ENCODE measurements around the gene CDH6.

The CDH6 gene

DNA sequence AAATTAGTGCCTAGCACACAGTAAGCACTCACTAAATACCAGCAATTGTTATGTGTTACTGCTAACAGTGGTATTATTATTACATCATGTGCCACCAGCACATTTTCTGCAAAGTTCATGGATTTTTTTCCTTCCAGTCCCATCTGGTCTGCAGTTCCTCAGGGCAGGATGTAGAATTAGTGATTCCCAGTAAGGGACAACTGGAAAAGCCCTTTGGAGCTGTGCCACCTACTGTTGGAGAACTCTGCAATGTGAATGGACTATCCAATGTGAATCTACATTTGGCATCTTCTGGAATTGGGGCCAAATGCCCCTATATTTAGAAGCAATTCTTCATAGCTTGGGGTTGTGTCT, 154.0 kb downstream of the CDH6 start:
- DNase-seq = no peak
- Histone ChIP-seq H3K9ac (ENCODE audit: low read depth, low read length) (no peak overlapping the region), H3K4me2 (ENCODE audit: insufficient read depth, low read length) (no peak overlapping the region), H4K20me1 (ENCODE audit: insufficient read depth, low read length) (no peaks in the 10 kb centered on the region), H3K4me1 (ENCODE audit: insufficient read depth, low read length) (no peaks in the 10 kb centered on the region), H3K79me2 (ENCODE audit: insufficient read depth, low read length) (no peaks in the 10 kb centered on the region), H3K27ac (ENCODE audit: low read length) (no peak overlapping the region), H3K9me3 (ENCODE audit: insufficient read depth, low read length, severe bottlenecking) (no peaks in the 10 kb centered on the region), H3K4me3 (ENCODE audit: low read depth in 1 of 2, low read length in 2 of 2) (no peak overlapping the region), H3K27me3 (ENCODE audit: insufficient read depth, low read length, poor library complexity) (no peaks in the 10 kb centered on the region), H3K36me3 (ENCODE audit: insufficient read depth, low read length) (no peaks in the 10 kb centered on the region), H2AFZ (ENCODE audit: low read depth, low read length) (no peak overlapping the region)
- ATAC-seq (ENCODE audit: insufficient read depth, low read depth) = no peak
- no peak for TF ChIP-seq EZH2 (IDR thresholded peaks at IDR 0.05; ENCODE audit: borderline replicate concordance, low read depth, low read length, severe bottlenecking)
- TF ChIP-seq, protein P1, sequence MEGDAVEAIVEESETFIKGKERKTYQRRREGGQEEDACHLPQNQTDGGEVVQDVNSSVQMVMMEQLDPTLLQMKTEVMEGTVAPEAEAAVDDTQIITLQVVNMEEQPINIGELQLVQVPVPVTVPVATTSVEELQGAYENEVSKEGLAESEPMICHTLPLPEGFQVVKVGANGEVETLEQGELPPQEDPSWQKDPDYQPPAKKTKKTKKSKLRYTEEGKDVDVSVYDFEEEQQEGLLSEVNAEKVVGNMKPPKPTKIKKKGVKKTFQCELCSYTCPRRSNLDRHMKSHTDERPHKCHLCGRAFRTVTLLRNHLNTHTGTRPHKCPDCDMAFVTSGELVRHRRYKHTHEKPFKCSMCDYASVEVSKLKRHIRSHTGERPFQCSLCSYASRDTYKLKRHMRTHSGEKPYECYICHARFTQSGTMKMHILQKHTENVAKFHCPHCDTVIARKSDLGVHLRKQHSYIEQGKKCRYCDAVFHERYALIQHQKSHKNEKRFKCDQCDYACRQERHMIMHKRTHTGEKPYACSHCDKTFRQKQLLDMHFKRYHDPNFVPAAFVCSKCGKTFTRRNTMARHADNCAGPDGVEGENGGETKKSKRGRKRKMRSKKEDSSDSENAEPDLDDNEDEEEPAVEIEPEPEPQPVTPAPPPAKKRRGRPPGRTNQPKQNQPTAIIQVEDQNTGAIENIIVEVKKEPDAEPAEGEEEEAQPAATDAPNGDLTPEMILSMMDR (IDR thresholded peaks at IDR 0.05; ENCODE audit: borderline replicate concordance, extremely low read depth, low read length, poor library complexity, severe bottlenecking) = no peak

DNA sequence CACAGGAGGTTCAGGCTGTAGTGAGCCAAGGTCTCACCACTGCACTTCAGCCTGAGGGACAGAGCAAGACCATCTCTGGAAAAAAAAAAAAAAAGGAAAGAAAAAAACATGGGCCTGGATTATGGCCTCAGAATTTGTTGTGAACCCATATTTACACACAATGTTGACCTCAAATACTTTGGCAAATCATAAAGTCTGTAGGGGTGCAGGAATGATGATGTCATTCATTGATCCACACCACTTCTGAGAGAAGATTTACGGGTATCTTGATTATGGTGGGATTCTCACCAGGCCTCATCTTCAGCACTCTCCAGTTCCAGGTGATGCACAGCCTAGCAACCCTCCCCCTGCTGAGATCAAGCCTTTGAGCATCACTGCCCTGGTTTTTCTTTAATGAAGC, 156.9 kb downstream of the CDH6 start:
- Histone ChIP-seq H3K27me3 (ENCODE audit: insufficient read depth, low read length, poor library complexity) (no peaks in the 10 kb centered on the region), H3K9ac (ENCODE audit: low read depth, low read length) (no peak overlapping the region), H2AFZ (ENCODE audit: low read depth, low read length) (no peak overlapping the region), H3K36me3 (ENCODE audit: insufficient read depth, low read length) (no peaks in the 10 kb centered on the region), H3K27ac (ENCODE audit: low read length) (no peak overlapping the region), H3K4me1 (ENCODE audit: insufficient read depth, low read length) (no peaks in the 10 kb centered on the region), H3K9me3 (ENCODE audit: insufficient read depth, low read length, severe bottlenecking) (no peaks in the 10 kb centered on the region), H3K4me3 (ENCODE audit: low read depth in 1 of 2, low read length in 2 of 2) (no peak overlapping the region), H4K20me1 (ENCODE audit: insufficient read depth, low read length) (no peaks in the 10 kb centered on the region), H3K79me2 (ENCODE audit: insufficient read depth, low read length) (no peaks in the 10 kb centered on the region), H3K4me2 (ENCODE audit: insufficient read depth, low read length) (no peak overlapping the region)
- DNase-seq = no peak
- no peak for ATAC-seq (ENCODE audit: insufficient read depth, low read depth)
- TF ChIP-seq, protein P1 (IDR thresholded peaks at IDR 0.05; ENCODE audit: borderline replicate concordance, extremely low read depth, low read length, poor library complexity, severe bottlenecking) = no peak
- TF ChIP-seq EZH2 (IDR thresholded peaks at IDR 0.05; ENCODE audit: borderline replicate concordance, low read depth, low read length, severe bottlenecking) = no peak

DNA sequence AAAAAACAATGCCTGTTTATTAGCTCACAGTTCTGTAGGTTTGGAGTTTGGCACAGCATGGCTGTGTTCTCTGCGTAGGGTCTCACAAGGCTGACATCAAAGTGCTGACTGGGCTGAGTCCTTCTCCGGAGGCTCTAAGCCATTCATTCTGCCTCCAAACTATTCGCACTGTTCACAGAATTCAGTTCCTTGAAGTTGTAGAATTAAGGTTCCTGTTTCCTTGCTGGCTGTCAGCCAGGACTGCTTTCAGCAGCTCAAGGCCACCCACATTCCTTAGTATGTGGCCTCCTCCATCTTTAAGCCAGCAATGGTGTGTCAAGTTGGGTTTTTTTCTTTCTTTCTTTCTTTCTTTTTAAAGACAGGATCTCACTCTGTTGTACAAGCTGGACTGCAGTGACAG, 161.9 kb downstream of the CDH6 start:
- Histone ChIP-seq H3K27ac (ENCODE audit: low read length) (no peak overlapping the region), H2AFZ (ENCODE audit: low read depth, low read length) (no peak overlapping the region), H4K20me1 (ENCODE audit: insufficient read depth, low read length) (no peaks in the 10 kb centered on the region), H3K9ac (ENCODE audit: low read depth, low read length) (no peak overlapping the region), H3K4me2 (ENCODE audit: insufficient read depth, low read length) (no peak overlapping the region), H3K27me3 (ENCODE audit: insufficient read depth, low read length, poor library complexity) (no peaks in the 10 kb centered on the region), H3K9me3 (ENCODE audit: insufficient read depth, low read length, severe bottlenecking) (no peaks in the 10 kb centered on the region), H3K4me3 (ENCODE audit: low read depth in 1 of 2, low read length in 2 of 2) (no peak overlapping the region), H3K4me1 (ENCODE audit: insufficient read depth, low read length) (no peaks in the 10 kb centered on the region), H3K36me3 (ENCODE audit: insufficient read depth, low read length) (no peaks in the 10 kb centered on the region), H3K79me2 (ENCODE audit: insufficient read depth, low read length) (no peaks in the 10 kb centered on the region)
- ATAC-seq (ENCODE audit: insufficient read depth, low read depth) (no peak), DNase-seq (no peak)
- TF ChIP-seq EZH2 (IDR thresholded peaks at IDR 0.05; ENCODE audit: borderline replicate concordance, low read depth, low read length, severe bottlenecking) = no peak
- TF ChIP-seq, protein P1 (IDR thresholded peaks at IDR 0.05; ENCODE audit: borderline replicate concordance, extremely low read depth, low read length, poor library complexity, severe bottlenecking) = no peak

DNA sequence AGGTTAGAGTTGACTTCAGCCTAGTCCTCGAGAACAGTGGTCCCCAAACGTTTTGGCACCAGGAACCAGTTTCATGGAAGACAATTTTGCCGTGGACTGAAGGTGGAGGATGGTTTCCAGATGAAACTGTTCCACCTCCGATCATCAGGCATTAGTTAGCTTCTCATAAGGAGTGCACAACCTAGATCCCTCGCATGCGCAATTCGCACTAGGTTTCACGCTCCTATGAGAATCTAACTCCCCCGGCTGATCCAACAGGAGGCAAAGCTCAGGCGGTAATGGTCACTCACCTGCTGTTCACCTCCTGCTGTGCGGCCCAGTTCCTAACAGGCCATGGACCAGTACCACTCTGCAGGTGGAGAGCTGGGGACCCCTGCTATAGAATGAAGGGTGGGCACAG, 163.6 kb downstream of the CDH6 start:
- Histone ChIP-seq H3K9me3 (ENCODE audit: insufficient read depth, low read length, severe bottlenecking) (no peaks in the 10 kb centered on the region), H3K9ac (ENCODE audit: low read depth, low read length) (no peak overlapping the region), H3K79me2 (ENCODE audit: insufficient read depth, low read length) (no peaks in the 10 kb centered on the region), H3K27ac (ENCODE audit: low read length) (no peak overlapping the region), H3K27me3 (ENCODE audit: insufficient read depth, low read length, poor library complexity) (no peaks in the 10 kb centered on the region), H2AFZ (ENCODE audit: low read depth, low read length) (no peak overlapping the region), H3K4me1 (ENCODE audit: insufficient read depth, low read length) (no peaks in the 10 kb centered on the region), H4K20me1 (ENCODE audit: insufficient read depth, low read length) (no peaks in the 10 kb centered on the region), H3K4me2 (ENCODE audit: insufficient read depth, low read length) (no peak overlapping the region), H3K4me3 (ENCODE audit: low read depth in 1 of 2, low read length in 2 of 2) (no peak overlapping the region), H3K36me3 (ENCODE audit: insufficient read depth, low read length) (no peaks in the 10 kb centered on the region)
- ATAC-seq (ENCODE audit: insufficient read depth, low read depth) = no peak
- no peak for DNase-seq
- TF ChIP-seq, protein P1 (IDR thresholded peaks at IDR 0.05; ENCODE audit: borderline replicate concordance, extremely low read depth, low read length, poor library complexity, severe bottlenecking) = no peak
- no peak for TF ChIP-seq EZH2 (IDR thresholded peaks at IDR 0.05; ENCODE audit: borderline replicate concordance, low read depth, low read length, severe bottlenecking)

Measured in DND-41 (cell line).